Panc1 (cell line): Measurements from ENCODE around the gene NCAPH2. TPM values are rescaled to one million over a fixed set of nuclear protein-coding genes. Genes with fewer than 3 reads are reported as not detected.

Experiments used
- ATAC-seq: fragments of 200-7000 bp; cut with Tn5 transposase; 2 replicates; pipeline ENCODE4 v1.9.1; 2020; ENCODE audit warnings: mild to moderate bottlenecking, moderate library complexity
- BruUV-seq: library from RNA; stranded (reverse); fragments of 400-500 nt; replicated peaks from 2 replicates; lab custom pipeline; 2021; lab: Mats Ljungman, UMichigan
- CTCF ChIA-PET: fragments of 300-600 bp; sonication (Branson Sonifier 250); formaldehyde crosslinking; loops from one replicate; lab custom pipeline; 2022; ENCODE audit warnings: antibody characterized with exemption; lab: Charles Lee
- POLR2A ChIA-PET: fragments of 300-600 bp; sonication (Branson Sonifier 250); formaldehyde crosslinking; loops from one replicate; lab custom pipeline; 2022; ENCODE audit warnings: antibody characterized with exemption; lab: Charles Lee
- DNase-seq: peaks from one replicate; pipeline ENCODE4 v3.0.0-alpha.2; 2010; ENCODE audit warnings: low read depth, low spot score
- H3K27ac ChIP-seq: 2 replicates; pipeline ENCODE4 v1.5.1; 2011; ENCODE audit warnings: mild to moderate bottlenecking, low read length, inconsistent platforms
- H3K27me3 ChIP-seq: fragments of 200-500 bp; sonication (Bioruptor generic); 2 replicates; pipeline ENCODE4 v1.6.0; 2014; ENCODE audit warnings: low read length, inconsistent platforms; ENCODE audit not compliant: control insufficient read depth, insufficient read depth
- H3K36me3 ChIP-seq: fragments of 200-500 bp; sonication (Bioruptor generic); 2 replicates; pipeline ENCODE4 v1.5.1; 2014; ENCODE audit warnings: inconsistent platforms, mild to moderate bottlenecking, low read length, moderate library complexity; ENCODE audit not compliant: control insufficient read depth, insufficient read depth
- H3K4me1 ChIP-seq: 2 replicates; pipeline ENCODE4 v1.5.1; 2011; ENCODE audit warnings: inconsistent platforms, mild to moderate bottlenecking, low read length, moderate library complexity; ENCODE audit not compliant: control insufficient read depth, insufficient read depth
- H3K4me3 ChIP-seq, 2 experiments: 2 replicates each; pipeline ENCODE4 v1.5.1; 2011 to 2012; ENCODE audit warnings: low read depth in 2 of 2, low read length in 2 of 2, mild to moderate bottlenecking in 2 of 2, inconsistent platforms in 1 of 2, moderate library complexity in 1 of 2
- H3K9me3 ChIP-seq: fragments of 200-500 bp; sonication (Bioruptor generic); 2 replicates; pipeline ENCODE4 v1.5.1; 2014; ENCODE audit warnings: low read depth, mild to moderate bottlenecking, inconsistent platforms, low read length, moderate library complexity; ENCODE audit not compliant: control insufficient read depth, insufficient read depth
- POLR2AphosphoS5 ChIP-seq: IDR thresholded peaks from 2 replicates; pipeline ENCODE4 v1.6.1; 2012; ENCODE audit warnings: mild to moderate bottlenecking, low read depth, low read length, moderate library complexity
- SIN3A ChIP-seq: IDR thresholded peaks from 2 replicates; pipeline ENCODE4 v1.6.1; 2012; ENCODE audit warnings: low read depth, mild to moderate bottlenecking, low read length, moderate library complexity, borderline replicate concordance; ENCODE audit not compliant: insufficient read depth
- TCF7L2 ChIP-seq: IDR thresholded peaks from 2 replicates; pipeline ENCODE4 v1.6.1; 2011; ENCODE audit warnings: mild to moderate bottlenecking, low read depth, low read length, inconsistent platforms
- in situ Hi-C: cut with HindIII; loops from 2 replicates; pipeline ENCODE4 v1.10.0; 2016; ENCODE audit warnings: low sequenced_read_pairs, low pct_unique_long_range_greater_than_20kb
- intact Hi-C: fragments of 100-400 bp; cut with micrococcal nuclease; formaldehyde crosslinking; loops from one replicate; pipeline ENCODE4 v1.10.0; 2022; ENCODE audit not compliant: unreplicated experiment
- total RNA-seq: library from RNA; stranded (reverse); gene quantifications from one replicate; pipeline ENCODE4 v1.2.1, GENCODE V29; 2021; ENCODE audit not compliant: unreplicated experiment
- TF ChIP-seq, protein P1 (sequence below), 2 experiments: IDR thresholded peaks; 2 replicates each; pipeline ENCODE4 v1.6.1; 2011 to 2012; ENCODE audit warnings: low read depth in 2 of 2, control low read depth in 1 of 2, low read length in 1 of 2, mild to moderate bottlenecking in 1 of 2, moderate library complexity in 1 of 2; ENCODE audit not compliant: insufficient read depth in 1 of 2
- TF ChIP-seq, protein P2 (sequence below): fragments of 450-650 bp; IDR thresholded peaks from 2 replicates; pipeline ENCODE4 v1.5.1; 2017; ENCODE audit warnings: mild to moderate bottlenecking

The NCAPH2 gene
- total RNA-seq, 1 experiment from 2014 or later = 55.6 TPM

DNA sequence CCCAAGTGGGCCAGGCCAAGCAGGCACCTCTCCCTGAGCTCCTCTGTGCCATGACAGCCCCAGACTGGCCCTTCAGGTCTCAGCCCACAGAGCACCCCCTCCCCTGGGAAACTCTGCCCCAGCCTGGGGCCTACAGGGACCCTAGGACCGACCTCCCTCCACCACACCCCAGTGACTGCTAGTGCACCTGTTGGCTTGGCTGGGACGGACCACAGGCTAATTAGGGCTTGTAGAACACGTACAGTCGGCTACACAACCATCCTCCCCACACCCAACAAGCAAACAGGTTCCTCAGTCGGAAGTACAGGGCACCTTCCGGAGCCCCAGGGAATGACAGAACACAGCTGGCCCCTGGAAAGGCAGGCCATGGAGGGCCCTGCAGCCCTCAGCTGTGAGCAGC is 37.5 kb upstream of the NCAPH2 start:
- no peak overlapping the region for H3K27ac ChIP-seq
- no TSS peak for BruUV-seq
- POLR2A ChIA-PET = no interaction called here
- TF ChIP-seq, protein P1, sequence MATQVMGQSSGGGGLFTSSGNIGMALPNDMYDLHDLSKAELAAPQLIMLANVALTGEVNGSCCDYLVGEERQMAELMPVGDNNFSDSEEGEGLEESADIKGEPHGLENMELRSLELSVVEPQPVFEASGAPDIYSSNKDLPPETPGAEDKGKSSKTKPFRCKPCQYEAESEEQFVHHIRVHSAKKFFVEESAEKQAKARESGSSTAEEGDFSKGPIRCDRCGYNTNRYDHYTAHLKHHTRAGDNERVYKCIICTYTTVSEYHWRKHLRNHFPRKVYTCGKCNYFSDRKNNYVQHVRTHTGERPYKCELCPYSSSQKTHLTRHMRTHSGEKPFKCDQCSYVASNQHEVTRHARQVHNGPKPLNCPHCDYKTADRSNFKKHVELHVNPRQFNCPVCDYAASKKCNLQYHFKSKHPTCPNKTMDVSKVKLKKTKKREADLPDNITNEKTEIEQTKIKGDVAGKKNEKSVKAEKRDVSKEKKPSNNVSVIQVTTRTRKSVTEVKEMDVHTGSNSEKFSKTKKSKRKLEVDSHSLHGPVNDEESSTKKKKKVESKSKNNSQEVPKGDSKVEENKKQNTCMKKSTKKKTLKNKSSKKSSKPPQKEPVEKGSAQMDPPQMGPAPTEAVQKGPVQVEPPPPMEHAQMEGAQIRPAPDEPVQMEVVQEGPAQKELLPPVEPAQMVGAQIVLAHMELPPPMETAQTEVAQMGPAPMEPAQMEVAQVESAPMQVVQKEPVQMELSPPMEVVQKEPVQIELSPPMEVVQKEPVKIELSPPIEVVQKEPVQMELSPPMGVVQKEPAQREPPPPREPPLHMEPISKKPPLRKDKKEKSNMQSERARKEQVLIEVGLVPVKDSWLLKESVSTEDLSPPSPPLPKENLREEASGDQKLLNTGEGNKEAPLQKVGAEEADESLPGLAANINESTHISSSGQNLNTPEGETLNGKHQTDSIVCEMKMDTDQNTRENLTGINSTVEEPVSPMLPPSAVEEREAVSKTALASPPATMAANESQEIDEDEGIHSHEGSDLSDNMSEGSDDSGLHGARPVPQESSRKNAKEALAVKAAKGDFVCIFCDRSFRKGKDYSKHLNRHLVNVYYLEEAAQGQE (IDR thresholded peaks at IDR 0.05; ENCODE audit: insufficient read depth in 1 of 2, low read depth in 2 of 2, low read length in 1 of 2) = no peak
- TF ChIP-seq POLR2AphosphoS5 (no peak), SIN3A (no peak), TCF7L2 (no peak)
- TF ChIP-seq, protein P2, sequence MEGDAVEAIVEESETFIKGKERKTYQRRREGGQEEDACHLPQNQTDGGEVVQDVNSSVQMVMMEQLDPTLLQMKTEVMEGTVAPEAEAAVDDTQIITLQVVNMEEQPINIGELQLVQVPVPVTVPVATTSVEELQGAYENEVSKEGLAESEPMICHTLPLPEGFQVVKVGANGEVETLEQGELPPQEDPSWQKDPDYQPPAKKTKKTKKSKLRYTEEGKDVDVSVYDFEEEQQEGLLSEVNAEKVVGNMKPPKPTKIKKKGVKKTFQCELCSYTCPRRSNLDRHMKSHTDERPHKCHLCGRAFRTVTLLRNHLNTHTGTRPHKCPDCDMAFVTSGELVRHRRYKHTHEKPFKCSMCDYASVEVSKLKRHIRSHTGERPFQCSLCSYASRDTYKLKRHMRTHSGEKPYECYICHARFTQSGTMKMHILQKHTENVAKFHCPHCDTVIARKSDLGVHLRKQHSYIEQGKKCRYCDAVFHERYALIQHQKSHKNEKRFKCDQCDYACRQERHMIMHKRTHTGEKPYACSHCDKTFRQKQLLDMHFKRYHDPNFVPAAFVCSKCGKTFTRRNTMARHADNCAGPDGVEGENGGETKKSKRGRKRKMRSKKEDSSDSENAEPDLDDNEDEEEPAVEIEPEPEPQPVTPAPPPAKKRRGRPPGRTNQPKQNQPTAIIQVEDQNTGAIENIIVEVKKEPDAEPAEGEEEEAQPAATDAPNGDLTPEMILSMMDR = no peak
- no peak overlapping the region for H3K4me3 ChIP-seq
- no peaks in the 10 kb centered on the region for H3K27me3 ChIP-seq
- no peak for DNase-seq
- H3K4me1 ChIP-seq = peaks cover 13% of the 10 kb centered on the region
- H3K36me3 ChIP-seq = no peaks in the 10 kb centered on the region; the same call in 1 of the 2 replicates
- CTCF ChIA-PET = interaction anchor here (0.5 kb wide), 1 partner anchor 19 kb away, joined by 7 read pairs; no protein-coding TSS in a partner anchor
- intact Hi-C loops = no loop called here
- no peaks in the 10 kb centered on the region for H3K9me3 ChIP-seq
- in situ Hi-C loops = no loop called here
- no peak for ATAC-seq

DNA sequence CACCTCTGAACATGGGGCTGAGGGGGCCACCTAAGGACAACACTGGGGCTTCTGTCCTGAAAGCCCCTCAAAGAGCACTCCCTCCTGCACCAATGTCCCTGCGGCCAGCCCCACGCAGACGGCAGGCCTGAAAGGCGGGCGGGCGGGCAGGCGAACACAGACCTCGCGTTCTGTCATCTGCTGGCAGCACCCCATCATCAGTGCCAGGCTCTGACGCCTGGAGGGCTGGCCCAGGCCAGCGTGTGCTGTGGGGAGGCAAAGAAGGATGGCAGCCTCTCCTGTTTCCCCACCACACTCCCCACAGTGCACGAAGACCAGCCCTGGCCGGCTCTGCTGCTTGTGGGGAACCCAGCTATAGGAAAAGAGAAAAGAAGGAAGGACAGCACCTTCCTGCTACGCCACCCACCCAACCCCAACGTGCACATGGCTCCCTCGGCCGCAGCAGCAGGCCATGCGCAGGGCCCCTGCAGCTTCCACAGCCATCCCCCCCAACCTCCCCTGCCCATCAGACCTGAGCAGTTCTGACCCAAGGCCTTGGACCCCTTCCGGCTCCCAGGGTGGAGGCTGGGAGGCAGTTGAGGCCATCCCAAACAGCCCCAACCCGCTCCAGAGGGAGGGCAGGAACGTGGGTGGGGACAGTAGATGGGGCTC is 36.7 kb upstream of the NCAPH2 start:
- CTCF ChIA-PET = interaction anchor here (0.6 kb wide), 1 partner anchor 73 kb away, joined by 8 read pairs; no protein-coding TSS in a partner anchor
- H3K27me3 ChIP-seq = no peaks in the 10 kb centered on the region
- POLR2A ChIA-PET = no interaction called here
- no peak for ATAC-seq
- in situ Hi-C loops = no loop called here
- no peak for DNase-seq
- no peaks in the 10 kb centered on the region; the same call in 1 of the 2 replicates for H3K36me3 ChIP-seq
- no peak for TF ChIP-seq POLR2AphosphoS5
- no peak for TF ChIP-seq TCF7L2
- TF ChIP-seq, protein P1 (IDR thresholded peaks at IDR 0.05; ENCODE audit: insufficient read depth in 1 of 2, low read depth in 2 of 2, low read length in 1 of 2) = no peak
- TF ChIP-seq, protein P2 = no peak
- no peak for TF ChIP-seq SIN3A
- H3K27ac ChIP-seq = no peak overlapping the region
- H3K4me3 ChIP-seq = no peak overlapping the region
- BruUV-seq = no TSS peak
- peaks cover 15% of the 10 kb centered on the region for H3K4me1 ChIP-seq
- intact Hi-C loops = no loop called here
- no peaks in the 10 kb centered on the region for H3K9me3 ChIP-seq
